DND-41 (cell line): Measurements from ENCODE around the gene NRG3.

Experiments
- ATAC-seq: fragments of 200-7000 bp; cut with Tn5 transposase; 3 replicates; pipeline ENCODE4 v1.9.1; 2021; ENCODE audit warnings: low read depth; ENCODE audit not compliant: insufficient read depth
- DNase-seq: peaks from one replicate; pipeline ENCODE4 v3.0.0-alpha.2; 2020
- H2AFZ ChIP-seq: 2 replicates; pipeline ENCODE4 v1.6.0; 2012; ENCODE audit warnings: low read depth, low read length
- H3K27ac ChIP-seq: 2 replicates; pipeline ENCODE4 v1.5.1; 2012; ENCODE audit warnings: low read length, inconsistent platforms
- H3K27me3 ChIP-seq: fragments of 200-600 bp; sonication (generic); 2 replicates; pipeline ENCODE4 v1.6.0; 2012; ENCODE audit warnings: low read length, mild to moderate bottlenecking, inconsistent platforms; ENCODE audit not compliant: insufficient read depth, poor library complexity
- H3K36me3 ChIP-seq: 2 replicates; pipeline ENCODE4 v1.5.1; 2012; ENCODE audit warnings: low read length, inconsistent platforms; ENCODE audit not compliant: insufficient read depth
- H3K4me1 ChIP-seq: 2 replicates; pipeline ENCODE4 v1.5.1; 2012; ENCODE audit warnings: mild to moderate bottlenecking, low read length; ENCODE audit not compliant: insufficient read depth
- H3K4me2 ChIP-seq: 2 replicates; pipeline ENCODE4 v1.6.0; 2012; ENCODE audit warnings: mild to moderate bottlenecking, moderate library complexity, low read length, inconsistent platforms; ENCODE audit not compliant: insufficient read depth
- H3K4me3 ChIP-seq, 2 experiments: fragments of 200-600 bp in 1 of 2; shearing (Covaris generic) in 1 of 2; 2 replicates each; pipeline ENCODE4 v1.5.1; 2012 to 2016; ENCODE audit warnings: inconsistent platforms in 2 of 2, low read length in 2 of 2, mild to moderate bottlenecking in 2 of 2, low read depth in 1 of 2, moderate library complexity in 1 of 2
- H3K79me2 ChIP-seq: 2 replicates; pipeline ENCODE4 v1.6.0; 2012; ENCODE audit warnings: low read length, inconsistent platforms; ENCODE audit not compliant: insufficient read depth
- H3K9ac ChIP-seq: 2 replicates; pipeline ENCODE4 v1.6.0; 2012; ENCODE audit warnings: low read depth, mild to moderate bottlenecking, inconsistent platforms, low read length, moderate library complexity
- H3K9me3 ChIP-seq: 2 replicates; pipeline ENCODE4 v1.5.1; 2012; ENCODE audit warnings: low read length, moderate library complexity, mild to moderate bottlenecking, inconsistent platforms; ENCODE audit not compliant: insufficient read depth, severe bottlenecking
- H4K20me1 ChIP-seq: 2 replicates; pipeline ENCODE4 v1.6.0; 2012; ENCODE audit warnings: low read length; ENCODE audit not compliant: insufficient read depth
- CTCF ChIP-seq: IDR thresholded peaks from 2 replicates; pipeline ENCODE4 v1.5.1; 2012; ENCODE audit warnings: borderline replicate concordance, low read length, moderate library complexity, mild to moderate bottlenecking; ENCODE audit not compliant: poor library complexity, severe bottlenecking; ENCODE audit errors: extremely low read depth
- EZH2 ChIP-seq: IDR thresholded peaks from 3 replicates; pipeline ENCODE4 v1.6.1; 2012; ENCODE audit warnings: borderline replicate concordance, low read depth, mild to moderate bottlenecking, moderate library complexity, low read length, inconsistent platforms; ENCODE audit not compliant: severe bottlenecking

The NRG3 gene

GRCh38 chr10:82397854-82398253 lies 522.9 kb downstream of the NRG3 start:
- no peaks in the 10 kb centered on the region for H3K79me2 ChIP-seq
- H3K4me3 ChIP-seq = no peak overlapping the region
- no peak overlapping the region for H3K27ac ChIP-seq
- no peaks in the 10 kb centered on the region for H3K27me3 ChIP-seq
- H4K20me1 ChIP-seq = no peaks in the 10 kb centered on the region
- DNase-seq (no peak), ATAC-seq (no peak)
- no peaks in the 10 kb centered on the region for H3K36me3 ChIP-seq
- H3K4me2 ChIP-seq = no peak overlapping the region
- H2AFZ ChIP-seq = no peak overlapping the region
- H3K9ac ChIP-seq = no peak overlapping the region
- TF ChIP-seq EZH2 = no peak
- TF ChIP-seq CTCF = no peak
- H3K4me1 ChIP-seq = no peaks in the 10 kb centered on the region
- H3K9me3 ChIP-seq = no peaks in the 10 kb centered on the region

GRCh38 chr10:82399850-82400249 lies 524.9 kb downstream of the NRG3 start:
- Histone ChIP-seq H3K9ac (no peak overlapping the region), H3K27ac (no peak overlapping the region), H3K36me3 (no peaks in the 10 kb centered on the region), H3K9me3 (no peaks in the 10 kb centered on the region), H3K4me3 (no peak overlapping the region), H4K20me1 (no peaks in the 10 kb centered on the region), H3K4me1 (no peaks in the 10 kb centered on the region), H3K79me2 (no peaks in the 10 kb centered on the region), H2AFZ (no peak overlapping the region), H3K4me2 (no peak overlapping the region), H3K27me3 (no peaks in the 10 kb centered on the region)
- TF ChIP-seq EZH2 (no peak), CTCF (no peak)
- DNase-seq = no peak
- no peak for ATAC-seq

GRCh38 chr10:82400841-82401240 lies 525.8 kb downstream of the NRG3 start:
- no peak for DNase-seq
- Histone ChIP-seq H3K36me3 (no peaks in the 10 kb centered on the region), H3K9me3 (no peaks in the 10 kb centered on the region)

More at GRCh38 chr10:82400841-82401240, 525.8 kb downstream of the NRG3 start:
- H4K20me1 ChIP-seq = no peaks in the 10 kb centered on the region
- no peak overlapping the region for H3K4me2 ChIP-seq
- H3K79me2 ChIP-seq = no peaks in the 10 kb centered on the region
- H3K9ac ChIP-seq = no peak overlapping the region
- H2AFZ ChIP-seq = no peak overlapping the region
- H3K27me3 ChIP-seq = no peaks in the 10 kb centered on the region
- TF ChIP-seq EZH2 = no peak
- no peak for TF ChIP-seq CTCF
- no peak overlapping the region for H3K27ac ChIP-seq
- H3K4me3 ChIP-seq = no peak overlapping the region
- no peaks in the 10 kb centered on the region for H3K4me1 ChIP-seq
- no peak for ATAC-seq
